Neural cell (in vitro differentiated cells): ENCODE results near the gene COL6A6. TPM values are rescaled to one million over a fixed set of nuclear protein-coding genes. Genes with fewer than 3 reads are reported as not detected.

Source experiments
- H2AFZ ChIP-seq: fragments of 200-600, 300-800 bp; sonication (generic), shearing (Covaris generic); 2 replicates; pipeline ENCODE4 v1.6.0; 2014; ENCODE audit warnings: low read depth, mild to moderate bottlenecking, antibody characterized with exemption, low read length, moderate library complexity
- H3F3A ChIP-seq: fragments of 200-600 bp; shearing (Covaris generic); 2 replicates; pipeline ENCODE4 v1.6.1; 2016; ENCODE audit warnings: mild to moderate bottlenecking, moderate library complexity, mixed read lengths, antibody characterized with exemption, low read length; ENCODE audit not compliant: insufficient read depth, poor library complexity, severe bottlenecking
- H3K27ac ChIP-seq: fragments of 200-600, 300-800 bp; sonication (generic), shearing (Covaris generic); 2 replicates; pipeline ENCODE4 v1.5.1; 2014; ENCODE audit warnings: mild to moderate bottlenecking, low read length, moderate library complexity
- H3K27me3 ChIP-seq: fragments of 300-800, 200-600 bp; sonication (generic), shearing (Covaris generic); 2 replicates; pipeline ENCODE4 v1.6.0; 2014; ENCODE audit warnings: mild to moderate bottlenecking, low read depth, low read length, moderate library complexity; ENCODE audit not compliant: insufficient read depth
- H3K36me3 ChIP-seq: fragments of 300-800, 200-600 bp; sonication (generic), shearing (Covaris generic); 2 replicates; pipeline ENCODE4 v1.5.1; 2014; ENCODE audit warnings: mild to moderate bottlenecking, antibody characterized with exemption, low read length, moderate library complexity; ENCODE audit not compliant: insufficient read depth
- H3K4me2 ChIP-seq: fragments of 300-800, 200-600 bp; sonication (generic), shearing (Covaris generic); 2 replicates; pipeline ENCODE4 v1.6.0; 2014; ENCODE audit warnings: mild to moderate bottlenecking, low read length
- H3K4me3 ChIP-seq: fragments of 300-800, 200-600 bp; sonication (generic), shearing (Covaris generic); 2 replicates; pipeline ENCODE4 v1.5.1; 2014; ENCODE audit warnings: mild to moderate bottlenecking, low read length, moderate library complexity
- H3K79me2 ChIP-seq: fragments of 200-600 bp; shearing (Covaris generic); replicated peaks from 2 replicates; pipeline ENCODE4 v1.6.0; 2014; ENCODE audit warnings: mild to moderate bottlenecking, low read length, moderate library complexity; ENCODE audit not compliant: insufficient read depth
- H3K9ac ChIP-seq: fragments of 300-800, 200-600 bp; sonication (generic), shearing (Covaris generic); 2 replicates; pipeline ENCODE4 v1.6.1; 2016; ENCODE audit warnings: mild to moderate bottlenecking, low read length, mixed read lengths
- H3K9me2 ChIP-seq: fragments of 200-600 bp; shearing (Covaris generic); 2 replicates; pipeline ENCODE4 v1.6.1; 2016; ENCODE audit warnings: mild to moderate bottlenecking, low read length, mixed read lengths; ENCODE audit not compliant: insufficient read depth
- H3K9me3 ChIP-seq: fragments of 200-600, 300-800 bp; sonication (generic), shearing (Covaris generic); 2 replicates; pipeline ENCODE4 v1.6.1; 2016; ENCODE audit warnings: mild to moderate bottlenecking, mixed run types, low read length, moderate library complexity, mixed read lengths
- H4K20me1 ChIP-seq: fragments of 200-600 bp; shearing (Covaris generic); 2 replicates; pipeline ENCODE4 v1.6.1; 2016; ENCODE audit warnings: mild to moderate bottlenecking, mixed run types; ENCODE audit not compliant: insufficient read depth
- EP300 ChIP-seq: fragments of 450-650 bp; conservative IDR thresholded peaks from 2 replicates; pipeline ENCODE4 v1.6.1; 2014; ENCODE audit warnings: antibody characterized with exemption, mild to moderate bottlenecking, moderate library complexity; ENCODE audit not compliant: poor library complexity, severe bottlenecking
- EZH2 ChIP-seq: fragments of 200-600, 300-800 bp; shearing (Covaris generic), sonication (generic); IDR thresholded peaks from 2 replicates; pipeline ENCODE4 v1.6.1; 2014; ENCODE audit warnings: antibody characterized with exemption, low read length, borderline replicate concordance, mild to moderate bottlenecking; ENCODE audit not compliant: insufficient read depth, poor library complexity, severe bottlenecking
- MXI1 ChIP-seq: fragments of 450-650 bp; conservative IDR thresholded peaks from 2 replicates; pipeline ENCODE4 v1.6.1; 2014; ENCODE audit warnings: antibody characterized with exemption, mild to moderate bottlenecking; ENCODE audit not compliant: poor library complexity, severe bottlenecking
- POLR2AphosphoS5 ChIP-seq: IDR thresholded peaks from 2 replicates; pipeline ENCODE4 v1.6.1; 2012
- RAD21 ChIP-seq: fragments of 450-650 bp; conservative IDR thresholded peaks from 2 replicates; pipeline ENCODE4 v1.6.1; 2014; ENCODE audit warnings: antibody characterized with exemption, mild to moderate bottlenecking, moderate library complexity
- SMC3 ChIP-seq: fragments of 450-650 bp; conservative IDR thresholded peaks from 2 replicates; pipeline ENCODE4 v1.6.1; 2014; ENCODE audit warnings: antibody characterized with exemption, mild to moderate bottlenecking, moderate library complexity; ENCODE audit not compliant: poor library complexity
- TAF1 ChIP-seq: IDR thresholded peaks from 2 replicates; pipeline ENCODE4 v1.6.1; 2012; ENCODE audit warnings: low read depth
- polyA plus RNA-seq: library from polyadenylated mRNA; depleted of rRNA; stranded (reverse); fragments of >200 nt; gene quantifications from 2 replicates; pipeline ENCODE4 v1.2.3, GENCODE V29; 2014
- TF ChIP-seq, protein P1 (sequence below): fragments of 450-650 bp; IDR thresholded peaks from 2 replicates; pipeline ENCODE4 v1.5.1; 2014; ENCODE audit warnings: antibody characterized with exemption, mild to moderate bottlenecking, moderate library complexity; ENCODE audit not compliant: poor library complexity, severe bottlenecking
- TF ChIP-seq, protein P2 (sequence below): IDR thresholded peaks from 2 replicates; pipeline ENCODE4 v1.6.1; 2012; ENCODE audit warnings: borderline replicate concordance

The COL6A6 gene
- polyA plus RNA-seq, 1 donor from 2014 or later = not detected

DNA sequence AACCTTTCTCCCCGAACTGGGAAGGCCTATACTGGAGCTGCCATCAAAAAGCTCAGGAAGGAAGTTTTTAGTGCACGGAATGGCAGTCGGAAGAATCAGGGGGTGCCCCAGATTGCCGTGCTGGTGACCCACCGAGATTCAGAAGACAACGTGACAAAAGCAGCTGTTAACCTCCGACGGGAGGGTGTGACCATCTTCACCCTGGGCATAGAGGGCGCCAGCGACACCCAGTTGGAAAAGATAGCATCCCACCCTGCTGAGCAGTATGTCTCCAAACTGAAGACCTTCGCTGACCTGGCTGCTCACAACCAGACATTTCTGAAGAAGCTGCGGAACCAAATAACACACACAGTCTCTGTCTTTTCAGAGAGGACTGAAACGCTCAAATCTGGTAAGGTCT is 48.2 kb downstream of the COL6A6 start:
- H3K27ac ChIP-seq = no peak overlapping the region
- no peaks in the 10 kb centered on the region for H3K79me2 ChIP-seq
- H3K9me3 ChIP-seq = no peaks in the 10 kb centered on the region
- H3K9me2 ChIP-seq = no peaks in the 10 kb centered on the region
- no peak overlapping the region for H3K9ac ChIP-seq
- no peaks in the 10 kb centered on the region for H3K27me3 ChIP-seq
- no peak overlapping the region for H3K4me3 ChIP-seq
- no peaks in the 10 kb centered on the region for H3K36me3 ChIP-seq
- H4K20me1 ChIP-seq = no peaks in the 10 kb centered on the region
- H3F3A ChIP-seq = no peaks in the 10 kb centered on the region
- H2AFZ ChIP-seq = no peak overlapping the region
- H3K4me2 ChIP-seq = no peak overlapping the region
- TF ChIP-seq, protein P1, sequence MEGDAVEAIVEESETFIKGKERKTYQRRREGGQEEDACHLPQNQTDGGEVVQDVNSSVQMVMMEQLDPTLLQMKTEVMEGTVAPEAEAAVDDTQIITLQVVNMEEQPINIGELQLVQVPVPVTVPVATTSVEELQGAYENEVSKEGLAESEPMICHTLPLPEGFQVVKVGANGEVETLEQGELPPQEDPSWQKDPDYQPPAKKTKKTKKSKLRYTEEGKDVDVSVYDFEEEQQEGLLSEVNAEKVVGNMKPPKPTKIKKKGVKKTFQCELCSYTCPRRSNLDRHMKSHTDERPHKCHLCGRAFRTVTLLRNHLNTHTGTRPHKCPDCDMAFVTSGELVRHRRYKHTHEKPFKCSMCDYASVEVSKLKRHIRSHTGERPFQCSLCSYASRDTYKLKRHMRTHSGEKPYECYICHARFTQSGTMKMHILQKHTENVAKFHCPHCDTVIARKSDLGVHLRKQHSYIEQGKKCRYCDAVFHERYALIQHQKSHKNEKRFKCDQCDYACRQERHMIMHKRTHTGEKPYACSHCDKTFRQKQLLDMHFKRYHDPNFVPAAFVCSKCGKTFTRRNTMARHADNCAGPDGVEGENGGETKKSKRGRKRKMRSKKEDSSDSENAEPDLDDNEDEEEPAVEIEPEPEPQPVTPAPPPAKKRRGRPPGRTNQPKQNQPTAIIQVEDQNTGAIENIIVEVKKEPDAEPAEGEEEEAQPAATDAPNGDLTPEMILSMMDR = no peak
- TF ChIP-seq RAD21 (no peak), SMC3 (no peak), TAF1 (no peak), POLR2AphosphoS5 (no peak), EZH2 (no peak), EP300 (no peak), MXI1 (no peak)
- TF ChIP-seq, protein P2, sequence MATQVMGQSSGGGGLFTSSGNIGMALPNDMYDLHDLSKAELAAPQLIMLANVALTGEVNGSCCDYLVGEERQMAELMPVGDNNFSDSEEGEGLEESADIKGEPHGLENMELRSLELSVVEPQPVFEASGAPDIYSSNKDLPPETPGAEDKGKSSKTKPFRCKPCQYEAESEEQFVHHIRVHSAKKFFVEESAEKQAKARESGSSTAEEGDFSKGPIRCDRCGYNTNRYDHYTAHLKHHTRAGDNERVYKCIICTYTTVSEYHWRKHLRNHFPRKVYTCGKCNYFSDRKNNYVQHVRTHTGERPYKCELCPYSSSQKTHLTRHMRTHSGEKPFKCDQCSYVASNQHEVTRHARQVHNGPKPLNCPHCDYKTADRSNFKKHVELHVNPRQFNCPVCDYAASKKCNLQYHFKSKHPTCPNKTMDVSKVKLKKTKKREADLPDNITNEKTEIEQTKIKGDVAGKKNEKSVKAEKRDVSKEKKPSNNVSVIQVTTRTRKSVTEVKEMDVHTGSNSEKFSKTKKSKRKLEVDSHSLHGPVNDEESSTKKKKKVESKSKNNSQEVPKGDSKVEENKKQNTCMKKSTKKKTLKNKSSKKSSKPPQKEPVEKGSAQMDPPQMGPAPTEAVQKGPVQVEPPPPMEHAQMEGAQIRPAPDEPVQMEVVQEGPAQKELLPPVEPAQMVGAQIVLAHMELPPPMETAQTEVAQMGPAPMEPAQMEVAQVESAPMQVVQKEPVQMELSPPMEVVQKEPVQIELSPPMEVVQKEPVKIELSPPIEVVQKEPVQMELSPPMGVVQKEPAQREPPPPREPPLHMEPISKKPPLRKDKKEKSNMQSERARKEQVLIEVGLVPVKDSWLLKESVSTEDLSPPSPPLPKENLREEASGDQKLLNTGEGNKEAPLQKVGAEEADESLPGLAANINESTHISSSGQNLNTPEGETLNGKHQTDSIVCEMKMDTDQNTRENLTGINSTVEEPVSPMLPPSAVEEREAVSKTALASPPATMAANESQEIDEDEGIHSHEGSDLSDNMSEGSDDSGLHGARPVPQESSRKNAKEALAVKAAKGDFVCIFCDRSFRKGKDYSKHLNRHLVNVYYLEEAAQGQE = no peak

Other genes starting within 250 kb of the COL6A6 start
- not detected in 2 replicates for gene COL6A5, start 171.5 kb upstream of the COL6A6 start, polyA plus RNA-seq
- 15.7 and 18.3 TPM in 2 replicates for gene PIK3R4, start 229.7 kb downstream of the COL6A6 start, polyA plus RNA-seq